K562 (cell line): ENCODE measurements around the gene PRUNE1. TPM values are rescaled to one million over a fixed set of nuclear protein-coding genes. Genes with fewer than 3 reads are reported as not detected.
A peak's percentile ranks its signal among the peaks of the same experiment; 100 is the strongest.

Source experiments
- ATAC-seq: fragments of 200-7000 bp; cut with Tn5 transposase; 3 replicates; pipeline ENCODE4 v1.9.1; 2020; ENCODE audit warnings: moderate library complexity
- BruUV-seq: library from RNA; stranded (reverse); fragments of 400-500 nt; replicated peaks from 2 replicates; lab custom pipeline; 2021; lab: Mats Ljungman, UMichigan
- CTCF ChIA-PET: fragments of 300-600 bp; formaldehyde crosslinking; extraction: SDS; loops from one replicate; lab custom pipeline; 2021; ENCODE audit warnings: low intra/inter-chr PET ratio; lab: Yijun Ruan, JAX
- POLR2A ChIA-PET: fragments of 300-600, 350-650 bp; sonication (Branson Sonifier 250); formaldehyde crosslinking; extraction: SDS; loops from one replicate; lab custom pipeline; 2021; ENCODE audit warnings: antibody characterized with exemption, inconsistent platforms; lab: Yijun Ruan, JAX
- DNase-seq, 4 experiments: peaks; one replicate each; pipeline versions ENCODE4 v3.0.0 to v3.0.0-alpha.2; 2011 to 2018; ENCODE audit warnings: low spot score in 3 of 4, mixed read lengths in 3 of 4; ENCODE audit errors: extremely low read depth in 1 of 4
- FAIRE-seq: peaks from 2 replicates; lab custom pipeline; 2011; peaks lifted over from hg19 to GRCh38; lab: Jason Lieb, UNC
- H2AFZ ChIP-seq: 2 replicates; pipeline ENCODE4 v1.6.0; 2011; ENCODE audit warnings: low read depth, low read length, control low read depth, inconsistent platforms
- H3K27ac ChIP-seq: fragments of 200-600 bp; 3 replicates; pipeline ENCODE4 v1.8.0; 2011; ENCODE audit warnings: low read depth, mild to moderate bottlenecking, control low read depth, inconsistent platforms, low read length, moderate library complexity, mixed read lengths; ENCODE audit errors: extremely low read depth
- H3K27me3 ChIP-seq, 2 experiments: fragments of 300-600 bp in 1 of 2; 2 replicates in 1 of 2; 3 replicates in 1 of 2; pipeline versions ENCODE4 v1.6.0 to v1.8.0; 2011; ENCODE audit warnings: inconsistent platforms in 2 of 2, low read length in 2 of 2, mild to moderate bottlenecking in 1 of 2, mixed read lengths in 1 of 2, moderate library complexity in 1 of 2; ENCODE audit not compliant: control insufficient read depth in 2 of 2, insufficient read depth in 2 of 2
- H3K36me3 ChIP-seq: fragments of 300-600 bp; 3 replicates; pipeline ENCODE4 v1.8.0; 2011; ENCODE audit warnings: mild to moderate bottlenecking, low read length, inconsistent platforms; ENCODE audit not compliant: control insufficient read depth, insufficient read depth
- H3K4me1 ChIP-seq, 2 experiments: fragments of 200-600 bp in 1 of 2; replicated peaks in 1 of 2; 2 replicates in 1 of 2; 3 replicates in 1 of 2; pipeline versions ENCODE4 v1.5.1 to v1.8.0; 2011; ENCODE audit warnings: inconsistent platforms in 2 of 2, low read length in 2 of 2, mild to moderate bottlenecking in 1 of 2, mixed read lengths in 1 of 2, moderate library complexity in 1 of 2; ENCODE audit not compliant: control insufficient read depth in 2 of 2, insufficient read depth in 2 of 2
- H3K4me2 ChIP-seq: 2 replicates; pipeline ENCODE4 v1.6.1; 2011; ENCODE audit warnings: low read length, control low read depth, inconsistent platforms, mixed read lengths; ENCODE audit not compliant: insufficient read depth
- H3K4me3 ChIP-seq: fragments of 200-600 bp; sonication (generic), shearing (Covaris generic); 2 replicates; pipeline ENCODE4 v1.5.1; 2016; ENCODE audit warnings: control low read depth, inconsistent platforms
- H3K79me2 ChIP-seq: fragments of 200-600 bp; 3 replicates; pipeline ENCODE4 v1.8.0; 2011; ENCODE audit warnings: low read length, inconsistent platforms; ENCODE audit not compliant: control insufficient read depth, insufficient read depth
- H3K9ac ChIP-seq, 2 experiments: 2 replicates each; pipeline versions ENCODE4 v1.6.0 to v1.6.1; 2011; ENCODE audit warnings: low read depth in 2 of 2, low read length in 2 of 2, control low read depth in 1 of 2, inconsistent platforms in 1 of 2, mild to moderate bottlenecking in 1 of 2, mixed read lengths in 1 of 2; ENCODE audit not compliant: insufficient read depth in 1 of 2
- H3K9me1 ChIP-seq: one replicate; pipeline ENCODE4 v1.6.0; 2011; ENCODE audit warnings: inconsistent platforms, mild to moderate bottlenecking, low read length, moderate library complexity; ENCODE audit not compliant: control insufficient read depth, insufficient read depth
- H3K9me3 ChIP-seq: replicated peaks from 2 replicates; pipeline ENCODE4 v1.5.1; 2011; ENCODE audit warnings: low read depth, low read length, inconsistent platforms; ENCODE audit not compliant: control insufficient read depth, insufficient read depth
- H4K20me1 ChIP-seq: replicated peaks from 2 replicates; pipeline ENCODE4 v1.6.1; 2011; ENCODE audit warnings: low read length, inconsistent platforms, mixed read lengths; ENCODE audit not compliant: control insufficient read depth, insufficient read depth
- CREB1 ChIP-seq, 2 experiments: sonication (generic) in 1 of 2; formaldehyde crosslinking in 1 of 2; IDR thresholded peaks; 2 replicates each; pipeline versions ENCODE4 v1.6.1 to v1.8.0; 2012 to 2022; ENCODE audit warnings: inconsistent platforms in 1 of 2, mild to moderate bottlenecking in 1 of 2, missing genetic modification reagents in 1 of 2, moderate library complexity in 1 of 2
- IRF2 ChIP-seq: sonication (generic); formaldehyde crosslinking; IDR thresholded peaks from 2 replicates; pipeline ENCODE4 v1.8.1; 2022; ENCODE audit warnings: mild to moderate bottlenecking, missing genetic modification reagents
- JUNB ChIP-seq: fragments of 450-650 bp; formaldehyde crosslinking; conservative IDR thresholded peaks from 2 replicates; pipeline ENCODE4 v1.4.0; 2020; ENCODE audit warnings: mild to moderate bottlenecking
- MCM5 ChIP-seq: fragments of 450-650 bp; IDR thresholded peaks from 2 replicates; pipeline ENCODE4 v1.6.1; 2016; ENCODE audit warnings: low read depth
- NR3C1 ChIP-seq: sonication (generic); formaldehyde crosslinking; IDR thresholded peaks from 2 replicates; pipeline ENCODE4 v1.8.1; 2022; ENCODE audit warnings: missing genetic modification reagents
- POLR2B ChIP-seq: fragments of 450-650 bp; IDR thresholded peaks from 2 replicates; pipeline ENCODE4 v1.6.1; 2018; ENCODE audit warnings: low read depth; ENCODE audit not compliant: partially characterized antibody
- ZBTB40 ChIP-seq, 2 experiments: fragments of 450-650 bp in 1 of 2; sonication (generic) in 1 of 2; formaldehyde crosslinking in 1 of 2; IDR thresholded peaks; 2 replicates each; pipeline versions ENCODE4 v1.7.1 to v1.9.0; 2016 to 2022; ENCODE audit warnings: inconsistent platforms in 1 of 2, mild to moderate bottlenecking in 1 of 2, missing genetic modification reagents in 1 of 2
- ZNF146 ChIP-seq: IDR thresholded peaks from one replicate; pipeline ENCODE4 v1.6.1; 2018; ENCODE audit warnings: missing compliant biosample characterization; ENCODE audit not compliant: unreplicated experiment
- ZNF507 ChIP-seq: conservative IDR thresholded peaks from 2 replicates; pipeline ENCODE4 v1.6.1; 2017; ENCODE audit warnings: missing genetic modification characterization, missing compliant biosample characterization
- WGBS: fragments of 100-300 bp; shearing (Covaris generic); methylation state at CpG from one replicate; pipeline ENCODE4 v1.1.6; 2016; ENCODE audit warnings: low coverage, mixed read lengths; ENCODE audit not compliant: insufficient coverage; ENCODE audit errors: missing lambda C conversion rate; 5-methylcytosine and 5-hydroxymethylcytosine counted together
- in situ Hi-C: fragments of 300-500 bp; cut with MboI; formaldehyde crosslinking; loops from 4 replicates; pipeline ENCODE4 v1.15.0; 2018; ENCODE audit warnings: inconsistent platforms, mixed read lengths
- intact Hi-C: fragments of 100-400 bp; cut with micrococcal nuclease; formaldehyde crosslinking; loops from 2 replicates; pipeline ENCODE4 v1.14.2; 2022
- polyA plus RNA-seq, 8 experiments: library from polyadenylated mRNA; depleted of rRNA in 4 of 8; stranded (reverse) in 5 of 8; unstranded in 3 of 8; fragments of >200 nt; fragmentation: Nextera tagmentation in 2 of 8; fragmentation: Illumina TruSeq in 1 of 8; extraction: Ambion mirVana in 2 of 8; extraction: Trizol in 1 of 8; gene quantifications; 2 replicates each; pipeline versions ENCODE4 v1.2.1 to v1.2.3, GENCODE V29; 2011 to 2014; ENCODE audit warnings: inconsistent platforms in 1 of 8, missing spikeins in 1 of 8
- total RNA-seq, 7 experiments: library from RNA; depleted of rRNA in 6 of 7; stranded (reverse); fragments of >200 nt in 6 of 7; fragmentation: Illumina TruSeq in 2 of 7; extraction: Trizol in 2 of 7; gene quantifications; 2 replicates each; pipeline versions ENCODE4 v1.2.1 to v1.2.3, GENCODE V29; 2011 to 2021; ENCODE audit warnings: low replicate concordance in 1 of 7

The PRUNE1 gene
- total and polyA plus RNA-seq, 9 of the 15 experiments (the other 6 are each of a cell fraction or from before 2014, with no cell fraction given), result 16.7 to 48.3 (median 26.2) TPM

GRCh38 chr1:150974580-150975478 lies 33.4 kb upstream of the PRUNE1 start, which contains the start of gene CERS2 (continued):
- TF ChIP-seq CREB1 (IDR thresholded peaks at IDR 0.05), result peak; percentile 27; the same call in 1 of the 2 replicates
- peak; percentile 26; the same call in 1 of the 2 replicates for TF ChIP-seq CREB1 (CRISPR knock-in tag; IDR thresholded peaks at IDR 0.05)

GRCh38 chr1:150976401-150976821 lies 31.8 kb upstream of the PRUNE1 start:
- H3K36me3 ChIP-seq, result peaks cover 15% of the 10 kb centered on the region; the same call in 2 of the 3 replicates
- intact Hi-C loops (loop anchor here (5.0 to 10.0 kb wide), 3 partner anchors 362 to 429 kb away; partner anchors contain the start of gene ADAMTSL4), in situ Hi-C loops (no loop called here)
- peaks cover 55% of the 10 kb centered on the region for H3K79me2 ChIP-seq
- H2AFZ ChIP-seq, result peak overlapping the region; percentile 52
- H3K27ac ChIP-seq, result peak overlapping the region; percentile 95
- ChIA-PET POLR2A (interaction anchor here (0.8 to 4.3 kb wide), 12 partner anchors 9 to 720 kb away, joined by 3 to 58 read pairs (median 3); partner anchors contain the start of genes ARNT and MINDY1), CTCF (interaction anchor here (0.7 kb wide), 1 partner anchor 54 kb away, joined by 5 read pairs; no protein-coding TSS in a partner anchor)
- no peaks in the 10 kb centered on the region for H3K9me3 ChIP-seq
- peaks cover 20% of the 10 kb centered on the region for H4K20me1 ChIP-seq
- H3K9me1 ChIP-seq, result no peaks in the 10 kb centered on the region
- ATAC-seq (no peak), FAIRE-seq (no peak), DNase-seq (peak in 2 of 4 experiments; percentile 49 to 59)
- peak overlapping the region; percentile 87 to 88 for H3K9ac ChIP-seq
- no peaks in the 10 kb centered on the region for H3K27me3 ChIP-seq
- WGBS, result 1% methylated on average over 9 of the region's 9 CpGs
- BruUV-seq, result no TSS peak
- H3K4me3 ChIP-seq, result peak overlapping the region; percentile 63
- H3K4me1 ChIP-seq, result peaks cover 50 to 64% of the 10 kb centered on the region in 2 experiments
- peak overlapping the region; percentile 93 for H3K4me2 ChIP-seq
- TF ChIP-seq POLR2B, result peak; percentile 5
- no peak for TF ChIP-seq IRF2 (CRISPR knock-in tag)
- TF ChIP-seq MCM5, result no peak
- no peak for TF ChIP-seq ZNF507 (tag)
- no peak for TF ChIP-seq JUNB (CRISPR knock-in tag)
- TF ChIP-seq ZBTB40 (IDR thresholded peaks at IDR 0.05), result no peak
- no peak for TF ChIP-seq ZBTB40 (CRISPR knock-in tag; IDR thresholded peaks at IDR 0.05)
- TF ChIP-seq NR3C1 (CRISPR knock-in tag), result no peak
- TF ChIP-seq ZNF146 (CRISPR knock-in tag), result no peak
